MCF 10A (cell line): ENCODE results near the gene TACSTD2. TPM values are rescaled to one million over a fixed set of nuclear protein-coding genes. Genes with fewer than 3 reads are reported as not detected.

Experiments
- BruUV-seq: library from RNA; stranded (reverse); fragments of 400-500 nt; replicated peaks from 2 replicates; lab custom pipeline; 2021; lab: Mats Ljungman, UMichigan
- CTCF ChIA-PET: fragments of 300-600 bp; sonication (Branson Sonifier 250); formaldehyde crosslinking; extraction: SDS; loops from one replicate; lab custom pipeline; 2021; ENCODE audit warnings: antibody characterized with exemption, inconsistent platforms; lab: Yijun Ruan, JAX
- POLR2A ChIA-PET: fragments of 300-600, 350-650 bp; sonication (Branson Sonifier 250); formaldehyde crosslinking; extraction: SDS; loops from one replicate; lab custom pipeline; 2020; ENCODE audit warnings: antibody characterized with exemption, inconsistent platforms; lab: Yijun Ruan, JAX
- DNase-seq: peaks from one replicate; pipeline ENCODE4 v3.0.0-alpha.2; 2018; ENCODE audit not compliant: unreplicated experiment
- H3K27ac Mint-ChIP-seq: one replicate; pipeline ENCODE4 v1.8.0; 2022; ENCODE audit warnings: mild to moderate bottlenecking, low read depth, mixed read lengths; ENCODE audit not compliant: unreplicated experiment
- H3K27me3 Mint-ChIP-seq: one replicate; pipeline ENCODE4 v1.8.0; 2022; ENCODE audit warnings: mixed read lengths; ENCODE audit not compliant: insufficient read depth, unreplicated experiment
- H3K36me3 Mint-ChIP-seq: one replicate; pipeline ENCODE4 v1.8.0; 2022; ENCODE audit warnings: mild to moderate bottlenecking, moderate library complexity, mixed read lengths; ENCODE audit not compliant: insufficient read depth, unreplicated experiment
- H3K4me1 Mint-ChIP-seq: one replicate; pipeline ENCODE4 v1.8.0; 2022; ENCODE audit warnings: mixed read lengths; ENCODE audit not compliant: insufficient read depth, unreplicated experiment
- H3K4me3 Mint-ChIP-seq: one replicate; pipeline ENCODE4 v1.8.0; 2022; ENCODE audit warnings: mild to moderate bottlenecking, moderate library complexity, mixed read lengths; ENCODE audit not compliant: unreplicated experiment
- H3K9me3 Mint-ChIP-seq: one replicate; pipeline ENCODE4 v1.8.0; 2022; ENCODE audit warnings: mixed read lengths; ENCODE audit not compliant: unreplicated experiment
- CTCF ChIP-seq: fragments of 200-600 bp; IDR thresholded peaks from one replicate; pipeline ENCODE4 v1.8.0; 2022; ENCODE audit warnings: antibody characterized with exemption, mild to moderate bottlenecking; ENCODE audit not compliant: unreplicated experiment
- intact Hi-C: fragments of 100-400 bp; cut with micrococcal nuclease; formaldehyde crosslinking; loops from 2 replicates; pipeline ENCODE4 v1.14.1; 2022
- total RNA-seq: library from RNA; stranded (reverse); gene quantifications from 2 replicates; pipeline ENCODE4 v1.2.3, GENCODE V29; 2022

Gene TACSTD2
- total RNA-seq, 1 experiment from 2014 or later: 14.8 TPM

- Mint-ChIP-seq H3K4me1 (peaks cover 29% of the 10 kb centered on the region), H3K27ac (peak overlapping the region; percentile 70), H3K36me3 (no peaks in the 10 kb centered on the region), H3K9me3 (no peaks in the 10 kb centered on the region), H3K4me3 (peak overlapping the region; percentile 89), H3K27me3 (no peaks in the 10 kb centered on the region)
- peak; percentile 69 for DNase-seq
- CTCF ChIA-PET: interaction anchor here (0.6 to 5.3 kb wide), 8 partner anchors 10 to 1753 kb away, joined by 3 to 58 read pairs (median 4); partner anchors contain the start of gene OMA1
- TF ChIP-seq CTCF: no peak
- intact Hi-C loops: no loop called here
- no TSS peak for BruUV-seq
- POLR2A ChIA-PET: interaction anchor here (0.6 to 9.8 kb wide), 13 partner anchors 11 to 1177 kb away, joined by 3 to 151 read pairs (median 7); partner anchors contain the start of gene OMA1
Measured at GRCh38 chr1:58573705-58574591, 3.1 kb downstream of the TACSTD2 start.

DNA sequence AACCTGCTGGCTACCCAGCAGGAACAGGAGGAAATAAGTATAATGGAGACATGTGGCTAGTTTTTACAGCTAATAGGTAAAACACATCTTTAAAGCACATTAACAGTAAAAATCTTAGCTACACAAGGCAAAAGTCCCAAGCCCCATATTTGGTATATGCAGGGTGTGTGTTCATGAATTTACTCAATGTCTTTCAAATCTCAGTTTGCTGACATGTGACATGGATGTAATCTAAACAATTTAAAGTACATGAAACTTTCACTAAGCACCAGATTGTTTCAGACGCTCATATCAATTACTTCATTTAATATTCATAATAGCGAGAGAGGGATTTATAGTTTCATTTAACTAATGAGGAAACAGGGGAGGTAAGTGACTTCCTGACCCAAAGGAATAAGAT lies 3.9 kb downstream of the TACSTD2 start:
- intact Hi-C loops: no loop called here
- no peak for DNase-seq
- no peaks in the 10 kb centered on the region for H3K9me3 Mint-ChIP-seq
- H3K27ac Mint-ChIP-seq: peak overlapping the region; percentile 70
- H3K36me3 Mint-ChIP-seq: no peaks in the 10 kb centered on the region
- H3K4me3 Mint-ChIP-seq: peak overlapping the region; percentile 89
- TF ChIP-seq CTCF: no peak
- BruUV-seq: no TSS peak
- ChIA-PET CTCF (interaction anchor here (0.6 to 5.3 kb wide), 9 partner anchors 11 to 1279 kb away, joined by 3 to 58 read pairs (median 3); partner anchors contain the start of gene OMA1), POLR2A (interaction anchor here (0.7 to 9.8 kb wide), 17 partner anchors 11 to 1177 kb away, joined by 3 to 151 read pairs (median 7); partner anchors contain the start of gene OMA1)
- H3K27me3 Mint-ChIP-seq: no peaks in the 10 kb centered on the region
- peaks cover 32% of the 10 kb centered on the region for H3K4me1 Mint-ChIP-seq

DNA sequence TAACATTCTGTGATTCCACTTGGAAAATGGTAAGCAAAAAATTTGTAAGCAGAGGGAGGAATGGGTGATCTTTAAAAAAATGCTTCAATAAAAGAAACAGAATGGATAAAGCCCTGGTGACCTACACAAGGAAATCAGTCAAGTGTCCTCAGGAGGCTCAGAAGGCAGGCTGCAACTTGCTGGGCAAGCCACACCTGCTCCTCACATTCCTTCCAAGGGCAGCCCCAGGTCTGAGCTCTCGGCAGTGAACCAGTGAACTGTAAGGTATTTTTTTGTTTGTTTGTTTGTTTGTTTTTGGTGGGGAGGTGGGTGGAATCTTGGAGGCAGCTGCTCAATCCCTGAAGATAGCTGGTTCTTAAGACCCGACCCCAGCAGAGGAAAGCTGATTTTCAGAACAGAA lies 4.4 kb downstream of the TACSTD2 start:
- H3K36me3 Mint-ChIP-seq: no peaks in the 10 kb centered on the region
- H3K4me1 Mint-ChIP-seq: peaks cover 32% of the 10 kb centered on the region
- POLR2A ChIA-PET: interaction anchor here (0.6 to 9.8 kb wide), 18 partner anchors 10 to 360 kb away, joined by 3 to 151 read pairs (median 6); partner anchors contain the start of gene OMA1

More for the DNA sequence above, 4.4 kb downstream of the TACSTD2 start:
- H3K27me3 Mint-ChIP-seq: no peaks in the 10 kb centered on the region
- intact Hi-C loops: no loop called here
- TF ChIP-seq CTCF: no peak
- no TSS peak for BruUV-seq
- H3K27ac Mint-ChIP-seq: peak overlapping the region; percentile 70
- no peaks in the 10 kb centered on the region for H3K9me3 Mint-ChIP-seq
- H3K4me3 Mint-ChIP-seq: peak overlapping the region; percentile 89
- DNase-seq: peak; percentile 73
- CTCF ChIA-PET: interaction anchor here (0.6 to 5.3 kb wide), 10 partner anchors 11 to 1279 kb away, joined by 3 to 58 read pairs (median 3); partner anchors contain the start of gene OMA1
